Measurements from ENCODE around the gene CCRL2. TPM values are rescaled to one million over a fixed set of nuclear protein-coding genes. Genes with fewer than 3 reads are reported as not detected.
"Not testable (repeated sequence)": the region's sequence is repeated elsewhere in the genome, so short reads cannot be mapped to it uniquely, and the experiment has no call there.

CCRL2 gene
- total and polyA plus RNA-seq, 2 of the 4 experiments (the other 2 are of a cell fraction) = 0.29 to 0.36 TPM

DNA sequence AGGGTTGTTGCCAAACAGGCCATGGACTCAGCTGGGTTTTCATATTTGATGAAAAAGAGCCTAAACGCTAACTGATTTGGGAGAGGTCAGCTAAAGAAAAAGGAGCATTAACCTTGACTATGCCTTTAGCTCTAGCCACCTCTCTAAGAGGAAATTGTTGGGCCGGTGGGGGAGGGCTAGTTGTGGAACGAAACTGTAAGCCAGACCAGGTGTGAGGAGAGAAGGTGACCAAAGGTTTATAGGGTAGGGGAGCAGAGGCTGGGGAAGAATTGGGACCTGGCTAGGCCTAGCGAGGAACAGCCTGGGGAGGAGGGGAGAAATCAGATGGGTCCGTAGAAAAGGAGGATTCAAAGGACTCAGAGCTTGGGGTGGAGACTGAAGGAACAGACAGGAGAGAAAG lies 15.5 kb upstream of the CCRL2 start:
- H2BK15ac ChIP-seq (ENCODE audit: low read depth, low read length); intact Hi-C loops (cut with micrococcal nuclease): not testable (repeated sequence)

More for the DNA sequence above, 15.5 kb upstream of the CCRL2 start:
- POLR2A ChIA-PET (ENCODE audit: unreplicated experiment); H2BK20ac ChIP-seq (ENCODE audit: low read depth, low read length); H2AK5ac ChIP-seq (ENCODE audit: low read depth, low read length); DNase-seq; CTCF ChIA-PET; H3K9ac ChIP-seq (ENCODE audit: low read depth, low read length); H3K14ac ChIP-seq (replicated peaks; ENCODE audit: low read depth, low read length); dilution Hi-C loops (cut with HindIII; ENCODE audit: low sequenced_read_pairs, unreplicated experiment); H4K8ac ChIP-seq (ENCODE audit: low read depth in 2 of 2, low read length in 2 of 2); H2BK5ac ChIP-seq (ENCODE audit: low read depth, low read length, poor library complexity, severe bottlenecking); H3K56ac ChIP-seq (ENCODE audit: extremely low read depth, insufficient read depth, low read length); H3K36me3 ChIP-seq (ENCODE audit: control insufficient read depth, insufficient read depth, low read length); H3K4ac ChIP-seq (ENCODE audit: low read depth, low read length); H3K23ac ChIP-seq (ENCODE audit: low read depth, low read length); H2BK120ac ChIP-seq (ENCODE audit: low read depth, low read length); H3K27ac ChIP-seq (ENCODE audit: insufficient read depth, low read length); H4K20me1 ChIP-seq (ENCODE audit: insufficient read depth, low read length); H3K4me3 ChIP-seq (ENCODE audit: insufficient read depth, low read depth, low read length); H3K4me2 ChIP-seq (ENCODE audit: low read depth, low read length); in situ Hi-C loops (cut with MboI; ENCODE audit: low sequenced_read_pairs); H4K91ac ChIP-seq (ENCODE audit: insufficient read depth, low read depth, low read length); ATAC-seq (ENCODE audit: low read depth); H3K4me1 ChIP-seq (ENCODE audit: control insufficient read depth, insufficient read depth, low read length); H4K5ac ChIP-seq (ENCODE audit: low read depth, low read length); H3K18ac ChIP-seq (ENCODE audit: low read depth, low read length); H3K9me3 ChIP-seq (ENCODE audit: control insufficient read depth, insufficient read depth, low read length); H2AFZ ChIP-seq (replicated peaks; ENCODE audit: low read length, poor library complexity); H2AK9ac ChIP-seq (replicated peaks; ENCODE audit: low read depth, low read length, poor library complexity); H3K79me1 ChIP-seq (ENCODE audit: low read depth in 1 of 2, low read length in 2 of 2); BruUV-seq (replicated peaks); H3K9me1 ChIP-seq (ENCODE audit: insufficient read depth, low read length): not testable (repeated sequence)
- WGBS, 2 experiments (ENCODE audit: extremely low coverage in 2 of 2, insufficient read length in 1 of 2) = 85% methylated on average over 4 of the region's 5 CpGs; no CpG with 5 or more reads in 1 of the 2 experiments
- H3K27me3 ChIP-seq (ENCODE audit: control insufficient read depth, insufficient read depth, low read length) = peaks cover 11% of the 10 kb centered on the region
